Stimulated activated CD8-positive, alpha-beta memory T cell treated with anti-CD3 and anti-CD28 coated beads, Interleukin-2, amount 100 ng/mL, for 48 hours (primary cell): ENCODE results near the gene MGLL.
"Not testable (repeated sequence)": the region's sequence is repeated elsewhere in the genome, so short reads cannot be mapped to it uniquely, and the experiment has no call there.

Source experiments
- DNase-seq, 2 donors: peaks; one replicate each; pipeline ENCODE4 v3.0.0-alpha.2; 2020; ENCODE audit warnings: low read depth in 2 of 2

The MGLL gene

DNA sequence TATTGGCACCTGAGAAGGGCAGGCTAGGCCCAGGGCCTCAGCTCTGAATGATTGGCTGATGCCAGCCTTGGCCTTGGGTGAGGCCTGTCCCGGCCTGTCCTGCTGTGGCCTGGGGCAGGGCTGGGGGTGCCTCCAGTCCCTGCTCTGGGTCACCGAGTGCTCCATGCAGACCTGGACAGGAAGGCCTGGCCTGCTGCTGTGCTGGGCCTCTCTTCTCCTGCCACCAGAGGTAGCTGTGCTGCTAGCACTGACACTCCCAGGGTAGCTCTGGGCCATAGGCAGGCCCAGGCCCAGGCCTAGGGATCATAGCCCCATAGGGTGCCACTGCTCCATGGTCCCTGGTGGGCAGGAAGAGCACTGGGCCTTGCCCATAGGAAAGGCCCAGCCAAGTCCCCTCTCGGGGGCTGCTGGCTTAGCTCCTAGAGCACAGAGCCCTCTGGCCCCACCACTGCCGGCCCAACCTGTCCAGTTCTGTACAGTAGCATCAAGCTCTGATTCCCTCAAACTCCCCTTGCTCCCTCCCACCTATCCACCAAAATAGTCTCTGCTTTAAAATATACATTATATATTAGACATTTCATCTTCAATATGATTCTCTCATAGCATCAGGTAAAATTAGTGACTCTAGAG lies 131.4 kb downstream of the MGLL start:
- DNase-seq = no peak

DNA sequence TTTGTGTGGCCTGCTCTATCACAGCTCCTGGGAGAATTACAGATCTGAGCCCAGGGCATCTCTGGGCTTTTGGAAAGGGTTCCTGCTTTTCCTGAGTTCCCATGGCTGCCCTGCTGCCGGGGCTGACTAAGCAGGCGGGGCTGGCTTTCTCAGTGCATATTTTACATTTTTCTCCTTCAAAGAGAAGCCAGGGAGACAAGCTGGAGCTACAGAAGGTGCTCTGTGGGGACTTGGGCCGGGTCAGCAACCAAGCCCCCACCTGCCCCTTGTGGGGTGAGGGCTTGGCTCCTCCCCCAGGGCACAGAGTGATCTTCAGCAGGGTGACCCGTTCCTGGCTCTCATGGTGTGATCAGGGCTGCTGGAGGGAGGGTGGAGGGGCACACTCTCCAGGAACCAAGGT lies 132.2 kb downstream of the MGLL start:
- DNase-seq = no peak

DNA sequence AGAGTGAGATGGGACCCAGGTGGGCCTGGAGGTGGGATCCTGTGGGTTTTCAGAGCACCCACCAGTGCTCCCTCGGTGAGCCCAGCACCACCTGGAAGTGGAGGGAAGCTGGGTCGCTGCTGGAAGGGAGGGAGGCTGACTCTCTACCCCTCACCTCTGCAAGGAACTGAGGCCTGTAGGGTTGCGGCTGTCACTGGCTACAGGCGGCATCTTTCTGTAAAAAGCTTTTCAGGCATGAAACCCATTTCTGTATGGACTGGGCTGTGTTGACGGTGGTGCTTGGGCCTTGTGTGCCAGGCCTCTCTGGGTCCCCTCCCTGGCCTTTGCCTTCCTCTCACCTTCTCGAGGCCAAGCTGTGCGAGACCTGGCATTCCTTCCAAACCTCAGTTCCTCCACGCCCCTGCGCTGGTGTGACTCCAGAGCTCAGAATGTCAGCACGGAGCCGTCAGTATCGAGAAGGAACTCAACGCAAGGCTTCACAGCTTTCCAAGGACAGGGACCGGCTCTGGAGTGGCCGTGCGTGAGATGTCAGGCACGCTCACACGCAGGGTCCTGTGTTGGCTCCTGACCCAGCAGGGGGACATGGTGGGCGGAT lies 133.0 kb downstream of the MGLL start:
- no peak for DNase-seq

DNA sequence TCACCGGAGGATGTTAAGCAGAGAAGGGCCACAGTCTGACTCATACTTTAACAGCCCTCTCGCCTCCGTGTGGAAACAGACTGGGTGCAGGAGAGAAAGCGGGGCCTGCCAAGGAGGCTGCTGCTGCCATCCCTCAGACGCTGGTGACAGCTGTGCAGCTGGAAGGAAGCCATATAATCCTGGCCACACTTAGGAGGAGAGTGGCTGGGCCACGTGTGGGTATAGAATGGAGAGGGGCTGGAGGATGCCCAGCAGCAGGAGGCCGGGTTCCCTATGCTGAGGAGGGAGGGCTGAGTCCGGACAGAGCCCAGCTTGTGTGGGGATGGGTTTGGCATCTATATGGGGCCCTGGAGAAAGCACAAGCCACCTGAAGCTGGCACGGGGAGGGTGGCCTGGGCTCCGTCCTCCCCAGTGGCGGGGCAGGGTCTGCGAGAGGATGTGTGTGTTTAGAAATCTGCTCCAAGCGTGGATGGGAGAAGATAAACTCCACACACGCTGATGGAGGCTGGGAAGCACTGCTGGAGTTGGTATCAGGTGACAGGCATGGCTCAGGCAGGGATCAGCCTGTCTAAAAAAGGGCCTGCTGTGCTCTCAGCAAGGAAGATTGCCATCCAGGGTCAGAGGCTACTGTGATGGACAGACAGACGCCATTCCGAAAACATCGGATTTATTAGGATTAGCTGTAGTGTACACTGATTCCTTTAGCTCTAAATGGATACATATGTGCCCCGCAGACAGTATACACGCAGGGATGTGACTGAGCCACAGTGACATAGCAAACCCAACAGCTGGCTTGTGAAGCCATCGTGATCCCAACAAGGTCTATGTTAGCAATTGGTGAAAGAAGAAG lies 133.7 kb downstream of the MGLL start:
- DNase-seq = no peak

DNA sequence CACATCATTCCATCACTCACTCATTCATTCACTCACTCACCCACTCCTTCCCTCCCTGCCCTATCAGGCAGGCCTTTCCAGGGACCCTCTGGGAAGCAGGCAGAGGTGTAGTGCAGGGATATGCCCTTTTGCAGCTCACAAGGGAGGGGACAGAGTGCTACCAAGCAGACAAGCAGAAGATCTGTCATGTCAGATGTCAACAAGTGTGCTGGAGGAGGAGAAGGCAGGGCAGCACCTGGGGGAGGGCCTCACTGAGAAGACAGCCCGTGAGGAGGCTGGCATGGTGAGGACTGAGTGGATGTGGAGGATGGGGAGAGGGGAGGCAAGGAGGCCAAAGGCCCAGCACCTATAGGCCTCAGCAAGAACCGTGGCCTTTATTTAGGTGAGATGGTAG lies 134.3 kb downstream of the MGLL start:
- DNase-seq = no peak

DNA sequence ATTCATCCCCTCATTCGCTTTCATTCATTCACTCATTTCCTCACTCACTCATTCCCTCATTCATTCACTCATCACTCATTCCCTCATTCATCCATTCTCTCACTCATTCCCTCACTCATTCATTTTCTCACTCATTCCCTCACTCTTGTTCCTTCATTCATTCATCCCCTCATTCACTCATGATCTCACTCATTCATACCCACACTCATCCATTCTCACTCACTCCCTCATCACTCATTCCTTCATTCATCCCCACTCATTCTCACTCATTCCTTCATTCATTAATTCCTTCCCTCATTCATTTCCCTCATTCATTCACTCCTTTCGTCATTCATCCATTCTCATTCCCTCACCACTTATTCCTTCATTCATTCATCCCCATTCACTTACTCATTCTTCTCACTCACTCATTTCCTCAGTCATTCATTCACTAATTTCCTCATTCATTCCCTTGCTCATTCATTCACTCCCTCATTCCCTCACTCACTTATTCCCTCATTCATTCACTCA lies 135.0 kb downstream of the MGLL start:
- no peak for DNase-seq

DNA sequence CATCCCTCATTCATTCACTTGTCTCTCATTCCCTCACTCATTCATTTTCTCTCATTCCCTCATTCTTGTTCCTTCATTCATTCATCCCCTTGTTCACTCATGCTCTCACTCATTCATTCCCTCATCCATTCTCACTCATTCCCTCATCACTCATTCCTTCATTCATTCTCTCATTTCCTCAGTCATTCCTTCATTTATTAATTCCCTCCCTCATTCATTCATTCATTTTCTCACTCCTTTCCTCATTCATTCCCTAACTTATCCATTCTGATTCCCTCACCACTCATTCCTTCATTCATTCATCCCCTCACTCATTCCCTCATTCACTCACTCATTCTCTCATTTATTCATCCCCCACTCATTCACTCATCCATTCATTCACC lies 135.8 kb downstream of the MGLL start:
- DNase-seq = no peak

DNA sequence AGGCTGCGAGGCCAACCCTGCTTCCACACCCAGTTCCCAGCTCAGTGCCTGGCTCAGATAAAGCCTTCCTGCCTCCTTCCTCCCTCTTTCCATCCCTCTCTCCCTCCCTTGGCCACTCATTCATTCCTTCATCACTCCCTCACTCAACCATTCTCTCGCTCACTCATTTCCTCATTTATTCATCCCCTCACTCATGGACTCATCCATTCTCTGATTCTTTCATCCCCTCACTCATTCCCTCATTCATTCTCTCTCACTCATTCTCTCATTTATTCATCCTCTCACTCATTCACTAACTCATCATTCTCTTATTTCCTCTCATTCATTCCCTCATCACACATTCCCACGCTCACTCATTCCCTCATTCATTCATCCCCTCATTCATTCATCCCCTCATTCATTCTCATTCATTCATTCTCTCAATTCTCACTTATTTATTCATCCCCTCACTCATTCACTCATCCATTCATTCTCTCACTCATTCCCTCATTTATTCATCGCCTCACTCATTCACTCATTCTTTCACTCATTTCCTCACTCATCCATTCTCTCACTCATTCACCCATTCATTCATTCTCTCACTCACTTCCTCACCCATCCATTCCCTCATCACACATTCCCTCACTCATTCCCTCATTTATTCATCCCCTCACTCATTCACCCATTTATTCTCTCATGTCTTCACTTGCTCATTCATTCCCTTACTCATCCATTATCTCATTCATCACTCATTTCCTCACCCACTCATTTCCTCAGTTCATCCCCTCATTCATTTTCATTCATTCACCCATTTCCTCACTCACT lies 136.4 kb downstream of the MGLL start:
- DNase-seq = no peak

DNA sequence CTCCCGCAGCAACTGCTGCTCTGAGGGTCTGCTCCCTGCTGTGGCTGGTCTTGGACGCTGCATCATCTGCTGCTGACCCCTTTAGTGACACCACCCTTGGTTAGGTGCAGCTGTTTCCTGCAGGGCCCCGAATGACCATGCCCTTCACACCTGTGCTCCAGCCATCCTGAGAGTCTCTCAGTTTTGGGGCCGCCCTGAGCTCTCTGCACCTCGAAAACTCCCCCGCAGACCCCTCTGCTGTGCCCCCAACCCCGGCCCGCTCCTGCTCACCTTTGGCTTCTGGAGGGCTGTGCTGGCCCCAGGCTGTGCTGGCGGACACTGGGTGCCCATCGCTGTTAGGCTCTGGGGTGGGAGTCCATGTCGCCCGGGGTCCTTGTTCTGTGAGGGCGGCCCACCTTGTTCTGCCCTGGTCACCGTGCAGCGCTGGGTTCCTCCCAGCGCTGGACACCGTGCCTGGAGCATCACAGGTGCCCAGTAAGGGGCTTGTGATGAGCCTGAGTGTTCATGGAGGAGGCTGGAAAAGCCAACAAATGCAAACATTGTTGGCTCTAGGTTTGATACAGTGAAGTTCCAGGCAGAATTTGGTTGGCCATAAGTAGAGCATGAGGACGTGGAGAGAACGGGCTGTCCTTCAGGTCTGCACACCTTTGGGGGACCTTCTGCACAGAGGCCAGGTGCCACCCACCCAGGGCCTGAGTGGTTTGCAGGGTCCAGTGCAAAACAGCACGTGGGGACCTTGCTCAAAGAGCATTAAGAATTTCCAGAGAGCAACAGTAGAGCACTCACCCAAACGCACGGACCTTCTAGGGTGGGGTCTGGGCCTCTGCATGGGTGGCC lies 137.2 kb downstream of the MGLL start:
- no peak for DNase-seq

DNA sequence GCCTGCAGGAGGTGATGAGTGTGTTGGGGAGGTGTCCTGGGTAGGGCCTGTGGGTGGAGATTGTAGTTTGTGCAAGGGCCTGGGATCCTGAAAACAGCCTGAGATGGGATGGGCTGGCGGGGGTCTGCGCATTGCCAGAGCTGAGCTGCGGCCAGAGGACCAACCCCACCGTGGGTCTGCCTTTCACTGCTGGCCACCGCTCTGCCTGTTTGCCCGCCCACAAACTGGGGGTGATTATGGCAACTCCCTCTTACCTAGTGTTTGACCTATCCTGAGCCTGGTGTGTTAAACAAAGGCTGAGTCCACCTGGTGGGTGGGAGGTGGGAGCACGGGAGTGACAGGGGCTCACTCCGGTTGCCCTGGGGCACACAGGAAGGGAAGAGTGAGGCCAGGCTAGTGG lies 139.8 kb downstream of the MGLL start:
- no peak for DNase-seq

DNA sequence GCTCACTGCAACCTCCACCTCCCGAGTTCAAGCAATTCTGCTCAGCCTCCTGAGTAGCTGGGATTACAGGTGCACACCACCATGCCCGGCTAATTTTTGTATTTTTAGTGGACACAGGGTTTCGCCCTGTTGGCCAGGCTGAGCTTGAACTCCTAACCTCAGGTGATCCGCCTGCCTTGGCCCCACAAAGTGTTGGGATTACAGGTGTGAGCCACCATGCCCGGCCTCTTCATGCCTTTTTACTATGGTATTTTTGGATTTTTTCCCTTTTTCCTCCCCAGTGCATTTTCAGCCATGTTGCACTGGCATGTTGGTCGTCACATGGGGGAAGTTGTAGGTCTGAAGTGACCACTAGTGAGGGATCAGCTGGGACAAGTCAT lies 140.2 kb downstream of the MGLL start:
- DNase-seq = not testable (repeated sequence)

DNA sequence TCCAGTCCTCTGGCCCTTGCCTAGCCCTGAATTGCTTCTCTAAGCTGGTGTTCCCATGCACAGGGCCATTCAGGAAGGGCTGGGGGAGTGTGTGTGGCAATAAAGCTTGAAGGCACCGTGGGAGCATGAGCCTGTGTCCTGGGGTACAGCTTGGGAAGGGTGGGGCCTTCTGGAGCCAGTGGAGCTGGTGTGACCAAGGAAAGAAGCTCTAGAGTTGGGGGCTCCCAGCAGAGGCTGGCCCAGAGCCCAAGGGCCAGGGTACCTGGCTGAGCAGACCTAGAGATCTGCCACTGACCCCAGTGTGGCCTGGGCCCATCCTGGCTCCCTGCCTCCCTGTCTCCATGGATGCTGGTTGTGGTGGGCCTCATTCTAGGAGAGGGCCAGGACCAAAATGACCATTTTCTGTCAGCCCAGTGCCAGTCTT lies 141.5 kb downstream of the MGLL start:
- DNase-seq = no peak

DNA sequence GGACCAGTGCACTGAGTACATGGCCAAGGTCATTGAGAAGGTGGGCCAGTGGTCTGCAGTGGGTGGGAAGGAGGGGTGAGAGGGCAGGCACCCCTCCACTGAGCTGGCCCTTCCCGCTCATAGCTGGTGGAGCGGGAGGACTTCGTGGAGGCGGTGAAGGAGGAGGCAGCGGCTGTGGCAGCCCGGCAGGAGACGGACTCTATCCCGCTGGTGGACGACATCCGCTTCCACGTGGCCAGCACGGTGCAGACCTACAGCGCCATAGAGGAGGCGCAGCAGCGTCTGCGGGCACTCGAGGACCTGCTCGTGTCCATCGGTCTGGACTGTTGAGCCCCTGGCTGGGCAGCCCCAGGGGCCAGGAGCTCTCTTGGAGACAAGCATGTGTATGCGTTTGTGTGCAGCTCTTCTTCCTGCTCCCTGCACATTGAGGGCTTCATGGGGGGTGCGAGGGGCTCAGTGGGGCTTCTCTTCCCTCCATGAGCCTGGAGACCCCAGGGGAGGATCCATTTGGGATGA lies 142.1 kb downstream of the MGLL start:
- DNase-seq = no peak

DNA sequence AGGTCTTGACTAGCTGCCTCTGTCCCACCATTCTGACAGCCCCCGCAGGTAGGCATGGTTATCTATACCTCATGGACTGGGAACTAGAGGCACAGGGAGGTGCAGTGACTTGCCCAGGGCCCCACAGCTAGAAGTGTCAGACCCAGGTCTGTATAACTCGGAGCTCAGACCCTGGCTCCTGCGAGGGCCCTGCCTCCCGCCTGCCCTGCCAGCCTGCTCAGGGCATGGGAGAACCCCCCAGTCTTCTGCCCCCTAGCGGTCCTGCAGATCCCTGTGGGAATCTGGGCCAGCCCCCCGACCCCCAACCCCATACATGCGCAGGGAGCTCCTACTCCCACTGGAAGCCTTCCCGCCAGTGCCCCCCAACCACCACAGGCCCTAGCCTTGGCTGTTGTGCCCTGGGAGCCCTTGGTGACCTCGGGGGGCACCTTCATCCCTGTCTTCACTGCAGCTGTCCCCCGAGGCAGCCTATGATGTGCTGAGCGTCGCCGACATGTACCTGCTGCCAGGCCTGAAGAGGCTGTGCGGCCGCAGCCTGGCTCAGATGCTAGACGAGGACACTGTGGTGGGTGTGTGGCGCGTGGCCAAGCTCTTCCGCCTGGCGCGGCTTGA lies 142.7 kb downstream of the MGLL start:
- no peak for DNase-seq

DNA sequence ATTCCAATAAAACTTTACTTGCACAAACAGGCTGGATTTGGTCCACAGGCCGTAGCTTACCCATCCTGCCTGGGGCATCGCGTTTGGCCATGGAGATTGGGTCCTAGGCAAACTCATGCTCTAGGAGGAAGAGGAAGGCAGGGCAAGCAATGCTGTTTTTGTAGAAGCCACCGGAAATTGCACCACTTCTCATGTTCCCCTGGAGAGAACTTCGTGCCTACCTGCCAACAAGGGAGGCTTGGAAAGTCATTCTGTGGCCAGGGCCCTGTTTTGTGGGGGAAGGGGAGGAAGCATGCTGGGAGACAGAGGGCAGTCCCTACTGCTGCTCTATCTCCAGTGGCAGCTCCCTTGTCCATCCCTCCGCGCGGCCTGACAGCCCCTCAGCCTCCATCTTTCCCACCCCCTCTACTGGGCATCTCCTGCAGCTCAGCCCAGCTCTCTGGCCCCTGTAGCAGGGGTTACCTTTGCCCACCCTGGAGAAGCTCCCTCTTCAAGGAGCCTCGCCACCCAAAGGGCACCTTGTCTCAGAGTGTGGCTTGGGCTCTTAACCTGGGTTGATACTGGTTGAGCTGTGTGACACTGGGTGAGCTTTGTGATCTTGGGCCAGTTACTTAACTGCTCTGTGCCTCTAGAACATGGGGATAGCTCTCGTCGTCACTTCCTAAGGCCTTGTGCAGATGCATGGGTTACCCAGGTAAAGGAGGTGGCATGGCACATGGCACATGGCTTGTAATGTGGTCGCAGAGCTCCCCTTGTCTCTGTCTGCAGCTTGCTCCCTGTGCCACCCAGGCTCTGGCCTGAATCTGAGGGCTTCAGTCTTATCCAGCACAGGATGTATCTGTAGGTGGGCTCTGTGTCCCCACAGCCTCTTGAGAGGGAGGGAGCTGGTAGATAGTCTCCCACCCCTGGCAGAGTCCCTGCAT lies 143.4 kb downstream of the MGLL start:
- DNase-seq = no peak

DNA sequence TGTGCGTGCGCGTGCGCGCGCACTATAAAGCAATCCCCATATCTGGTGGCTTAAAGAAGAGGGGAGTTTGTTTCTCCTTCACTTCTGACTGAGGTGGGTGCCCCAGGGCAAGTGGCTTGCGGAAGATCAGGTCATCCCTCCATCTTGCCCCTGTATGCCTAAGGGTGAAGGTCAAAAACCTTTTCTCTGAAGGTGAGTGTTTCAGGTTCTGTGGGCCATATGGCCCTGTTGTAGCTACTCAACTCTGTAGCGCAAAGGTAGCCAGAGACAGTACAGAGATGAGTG lies 144.1 kb downstream of the MGLL start:
- no peak for DNase-seq

DNA sequence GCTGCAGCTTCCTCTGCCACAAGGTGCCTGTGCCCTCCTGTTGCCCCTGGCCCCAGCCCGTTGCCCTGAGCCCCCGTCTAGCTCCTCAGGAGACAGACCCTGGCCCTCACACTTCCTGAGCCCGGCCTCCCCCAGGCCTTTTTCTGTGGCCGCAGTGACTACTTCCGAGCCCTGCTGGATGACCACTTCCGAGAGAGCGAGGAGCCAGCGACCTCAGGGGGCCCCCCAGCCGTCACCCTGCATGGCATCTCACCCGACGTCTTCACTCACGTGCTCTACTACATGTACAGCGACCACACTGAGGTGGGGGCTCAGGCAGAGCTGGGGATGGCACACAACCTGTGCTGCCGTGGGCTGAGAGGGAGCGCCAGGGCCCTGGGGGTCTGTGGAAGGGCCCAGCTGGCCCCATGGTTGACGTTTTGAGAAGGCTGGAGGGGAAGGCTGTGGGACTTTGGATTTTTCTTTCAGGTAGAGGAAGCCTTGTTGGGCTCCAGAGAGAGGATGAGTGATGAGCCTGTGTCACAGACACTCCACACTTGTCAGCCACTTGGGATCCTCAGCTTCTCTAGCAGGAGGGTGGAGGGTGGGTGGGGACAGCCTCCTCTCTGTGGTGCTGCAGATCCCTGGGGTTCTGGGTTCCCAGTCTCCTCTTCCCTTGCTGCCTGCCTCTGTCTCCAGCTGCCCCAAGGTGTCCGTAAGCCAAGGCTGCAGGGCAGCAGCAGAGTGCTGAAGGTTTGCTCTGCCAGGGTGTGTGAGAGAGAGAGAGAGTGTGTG lies 144.6 kb downstream of the MGLL start:
- DNase-seq = no peak

DNA sequence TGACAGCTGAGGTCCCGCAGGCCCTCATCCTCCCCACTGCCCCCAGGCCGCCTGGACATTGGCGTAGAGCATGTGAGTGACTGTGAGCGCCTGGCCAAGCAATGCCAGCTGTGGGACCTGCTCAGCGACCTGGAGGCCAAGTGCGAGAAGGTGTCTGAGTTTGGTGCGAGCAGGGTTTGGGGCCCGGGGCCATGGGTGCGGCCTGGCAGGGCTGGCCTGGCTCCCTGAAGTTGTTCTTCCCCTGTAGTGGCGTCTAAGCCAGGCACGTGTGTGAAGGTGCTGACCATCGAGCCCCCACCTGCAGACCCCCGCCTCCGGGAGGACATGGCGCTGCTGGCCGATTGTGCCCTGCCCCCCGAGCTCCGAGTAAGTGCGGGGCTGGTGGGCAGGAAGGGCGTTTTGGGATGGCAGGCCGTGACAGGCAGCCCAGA lies 145.4 kb downstream of the MGLL start:
- no peak for DNase-seq

DNA sequence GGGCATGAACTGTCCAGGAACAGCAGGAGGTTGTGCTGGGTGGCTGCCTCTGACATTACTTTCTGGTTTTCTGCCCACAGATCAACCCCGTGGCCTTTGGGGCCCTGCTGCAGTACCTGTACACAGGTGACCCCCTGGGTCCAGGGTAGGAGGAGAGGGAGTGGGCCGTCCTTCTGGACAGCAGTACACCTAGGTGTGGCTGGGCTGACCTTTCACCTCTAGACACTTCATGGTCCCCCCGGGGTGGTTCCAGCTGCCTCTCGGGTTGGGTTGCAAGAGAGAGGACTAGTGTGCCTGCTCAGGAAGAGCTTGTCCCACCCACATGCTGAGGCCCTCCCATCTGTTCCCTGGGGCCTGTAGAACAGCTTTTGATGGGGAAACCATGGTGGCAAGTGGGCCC lies 145.9 kb downstream of the MGLL start:
- no peak for DNase-seq
